PFSK-1 (cell line): ENCODE results near the gene SNX18.

ENCODE experiments used
- POLR2AphosphoS5 ChIP-seq: IDR thresholded peaks from 2 replicates; pipeline ENCODE4 v1.6.1; 2012; ENCODE audit warnings: low read depth, mild to moderate bottlenecking, control low read depth, low read length, moderate library complexity
- SIN3A ChIP-seq: IDR thresholded peaks from 2 replicates; pipeline ENCODE4 v1.6.1; 2012; ENCODE audit warnings: mild to moderate bottlenecking, low read length, moderate library complexity, borderline replicate concordance; ENCODE audit not compliant: insufficient read depth
- TF ChIP-seq, protein P1 (sequence below), 2 experiments: IDR thresholded peaks; 2 replicates each; pipeline versions ENCODE4 v1.6.1 to v1.8.0; 2011 to 2012; ENCODE audit warnings: low read depth in 2 of 2, low read length in 2 of 2, control low read depth in 1 of 2, inconsistent platforms in 1 of 2, mild to moderate bottlenecking in 1 of 2, moderate library complexity in 1 of 2; ENCODE audit not compliant: insufficient read depth in 1 of 2

GRCh38 chr5:54540286-54540685 is 22.7 kb downstream of the SNX18 start:
- TF ChIP-seq, protein P1, sequence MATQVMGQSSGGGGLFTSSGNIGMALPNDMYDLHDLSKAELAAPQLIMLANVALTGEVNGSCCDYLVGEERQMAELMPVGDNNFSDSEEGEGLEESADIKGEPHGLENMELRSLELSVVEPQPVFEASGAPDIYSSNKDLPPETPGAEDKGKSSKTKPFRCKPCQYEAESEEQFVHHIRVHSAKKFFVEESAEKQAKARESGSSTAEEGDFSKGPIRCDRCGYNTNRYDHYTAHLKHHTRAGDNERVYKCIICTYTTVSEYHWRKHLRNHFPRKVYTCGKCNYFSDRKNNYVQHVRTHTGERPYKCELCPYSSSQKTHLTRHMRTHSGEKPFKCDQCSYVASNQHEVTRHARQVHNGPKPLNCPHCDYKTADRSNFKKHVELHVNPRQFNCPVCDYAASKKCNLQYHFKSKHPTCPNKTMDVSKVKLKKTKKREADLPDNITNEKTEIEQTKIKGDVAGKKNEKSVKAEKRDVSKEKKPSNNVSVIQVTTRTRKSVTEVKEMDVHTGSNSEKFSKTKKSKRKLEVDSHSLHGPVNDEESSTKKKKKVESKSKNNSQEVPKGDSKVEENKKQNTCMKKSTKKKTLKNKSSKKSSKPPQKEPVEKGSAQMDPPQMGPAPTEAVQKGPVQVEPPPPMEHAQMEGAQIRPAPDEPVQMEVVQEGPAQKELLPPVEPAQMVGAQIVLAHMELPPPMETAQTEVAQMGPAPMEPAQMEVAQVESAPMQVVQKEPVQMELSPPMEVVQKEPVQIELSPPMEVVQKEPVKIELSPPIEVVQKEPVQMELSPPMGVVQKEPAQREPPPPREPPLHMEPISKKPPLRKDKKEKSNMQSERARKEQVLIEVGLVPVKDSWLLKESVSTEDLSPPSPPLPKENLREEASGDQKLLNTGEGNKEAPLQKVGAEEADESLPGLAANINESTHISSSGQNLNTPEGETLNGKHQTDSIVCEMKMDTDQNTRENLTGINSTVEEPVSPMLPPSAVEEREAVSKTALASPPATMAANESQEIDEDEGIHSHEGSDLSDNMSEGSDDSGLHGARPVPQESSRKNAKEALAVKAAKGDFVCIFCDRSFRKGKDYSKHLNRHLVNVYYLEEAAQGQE (IDR thresholded peaks at IDR 0.05; ENCODE audit: insufficient read depth in 1 of 2, low read depth in 2 of 2, low read length in 2 of 2) = no peak
- no peak for TF ChIP-seq POLR2AphosphoS5
- TF ChIP-seq SIN3A = no peak
